KMS-11 (cell line): Measurements from ENCODE around the gene DNAJB8.

Source experiments
- H2AFZ ChIP-seq: fragments of 200-600 bp; sonication (generic); 2 replicates; pipeline ENCODE4 v1.6.1; 2016; ENCODE audit warnings: antibody characterized with exemption, mixed run types, low read depth
- H3K27ac ChIP-seq: fragments of 200-600 bp; sonication (generic); 2 replicates; pipeline ENCODE4 v1.6.1; 2016; ENCODE audit warnings: mild to moderate bottlenecking, mixed run types
- H3K27me3 ChIP-seq: fragments of 200-600 bp; sonication (generic); 2 replicates; pipeline ENCODE4 v1.6.1; 2017; ENCODE audit warnings: mild to moderate bottlenecking, low read depth, mixed run types, moderate library complexity; ENCODE audit not compliant: insufficient read depth
- H3K36me3 ChIP-seq: fragments of 200-600 bp; sonication (generic); 2 replicates; pipeline ENCODE4 v1.6.1; 2017; ENCODE audit warnings: mild to moderate bottlenecking, mixed run types; ENCODE audit not compliant: insufficient read depth
- H3K4me1 ChIP-seq: fragments of 200-600 bp; sonication (generic); 2 replicates; pipeline ENCODE4 v1.6.1; 2016; ENCODE audit warnings: mild to moderate bottlenecking, low read depth, mixed run types; ENCODE audit not compliant: poor library complexity, severe bottlenecking
- H3K4me2 ChIP-seq: fragments of 200-600 bp; sonication (generic); 2 replicates; pipeline ENCODE4 v1.7.0; 2016; ENCODE audit warnings: mild to moderate bottlenecking, mixed run types
- H3K4me3 ChIP-seq: fragments of 200-600 bp; sonication (generic); IDR thresholded peaks from 2 replicates; pipeline ENCODE4 v1.6.1; 2017; ENCODE audit warnings: low read depth, low read length, mixed read lengths; ENCODE audit not compliant: insufficient read depth
- H3K79me2 ChIP-seq: fragments of 200-600 bp; sonication (generic); 2 replicates; pipeline ENCODE4 v1.6.1; 2016; ENCODE audit warnings: low read depth, mixed run types; ENCODE audit not compliant: insufficient read depth
- H3K9ac ChIP-seq: fragments of 200-600 bp; sonication (generic); 2 replicates; pipeline ENCODE4 v1.6.1; 2016; ENCODE audit warnings: mild to moderate bottlenecking, mixed run types
- H4K20me1 ChIP-seq: fragments of 200-600 bp; sonication (generic); 2 replicates; pipeline ENCODE4 v1.6.1; 2016; ENCODE audit warnings: mild to moderate bottlenecking, mixed run types; ENCODE audit not compliant: insufficient read depth
- CTCF ChIP-seq: fragments of 200-600 bp; sonication (generic); conservative IDR thresholded peaks from 2 replicates; pipeline ENCODE4 v1.6.1; 2017; ENCODE audit warnings: low read depth, mild to moderate bottlenecking, antibody characterized with exemption, low read length, moderate library complexity, mixed read lengths

Gene DNAJB8

GRCh38 chr3:128470134-128470899 lies 3.6 kb upstream of the DNAJB8 start:
- no peaks in the 10 kb centered on the region for H4K20me1 ChIP-seq
- no peak overlapping the region for H3K27ac ChIP-seq
- H3K27me3 ChIP-seq: peaks cover 66% of the 10 kb centered on the region
- no peak overlapping the region for H3K9ac ChIP-seq
- H3K79me2 ChIP-seq: no peaks in the 10 kb centered on the region
- H2AFZ ChIP-seq: no peak overlapping the region
- H3K4me2 ChIP-seq: no peak overlapping the region
- H3K4me1 ChIP-seq: no peaks in the 10 kb centered on the region
- H3K4me3 ChIP-seq: no peak overlapping the region
- no peaks in the 10 kb centered on the region for H3K36me3 ChIP-seq
- no peak for TF ChIP-seq CTCF

- Histone ChIP-seq H4K20me1 (no peaks in the 10 kb centered on the region), H2AFZ (no peak overlapping the region), H3K27me3 (peaks cover 66% of the 10 kb centered on the region), H3K4me3 (no peak overlapping the region), H3K79me2 (no peaks in the 10 kb centered on the region), H3K4me1 (no peaks in the 10 kb centered on the region), H3K4me2 (no peak overlapping the region), H3K36me3 (no peaks in the 10 kb centered on the region), H3K9ac (no peak overlapping the region), H3K27ac (no peak overlapping the region)
- no peak for TF ChIP-seq CTCF
These were observed 2.9 kb upstream of the DNAJB8 start for GRCh38 chr3:128469556-128469955.

GRCh38 chr3:128468791-128469527 lies 2.3 kb upstream of the DNAJB8 start:
- no peak for TF ChIP-seq CTCF
- Histone ChIP-seq H2AFZ (no peak overlapping the region), H3K27me3 (peaks cover 65% of the 10 kb centered on the region), H4K20me1 (no peaks in the 10 kb centered on the region), H3K36me3 (no peaks in the 10 kb centered on the region), H3K79me2 (no peaks in the 10 kb centered on the region), H3K27ac (no peak overlapping the region), H3K4me1 (no peaks in the 10 kb centered on the region), H3K9ac (no peak overlapping the region), H3K4me3 (no peak overlapping the region), H3K4me2 (no peak overlapping the region)

- Histone ChIP-seq H3K27ac (no peak overlapping the region), H3K9ac (no peak overlapping the region), H2AFZ (no peak overlapping the region), H3K79me2 (no peaks in the 10 kb centered on the region), H3K4me1 (no peaks in the 10 kb centered on the region), H3K27me3 (peaks cover 69% of the 10 kb centered on the region), H4K20me1 (no peaks in the 10 kb centered on the region), H3K4me2 (no peak overlapping the region), H3K4me3 (no peak overlapping the region), H3K36me3 (no peaks in the 10 kb centered on the region)
- no peak for TF ChIP-seq CTCF
These were observed 1.6 kb upstream of the DNAJB8 start for GRCh38 chr3:128468285-128468790.
